Stimulated activated CD8-positive, alpha-beta memory T cell treated with anti-CD3 and anti-CD28 coated beads, Interleukin-4, amount 100 ng/mL, for 24 hours (primary cell): ENCODE measurements around the gene CTAG1B.
"Not testable (repeated sequence)": the region's sequence is repeated elsewhere in the genome, so short reads cannot be mapped to it uniquely, and the experiment has no call there.

Source experiments
- DNase-seq: peaks from one replicate; pipeline ENCODE4 v3.0.0-alpha.2; 2020; ENCODE audit warnings: low read depth

CTAG1B gene

DNA sequence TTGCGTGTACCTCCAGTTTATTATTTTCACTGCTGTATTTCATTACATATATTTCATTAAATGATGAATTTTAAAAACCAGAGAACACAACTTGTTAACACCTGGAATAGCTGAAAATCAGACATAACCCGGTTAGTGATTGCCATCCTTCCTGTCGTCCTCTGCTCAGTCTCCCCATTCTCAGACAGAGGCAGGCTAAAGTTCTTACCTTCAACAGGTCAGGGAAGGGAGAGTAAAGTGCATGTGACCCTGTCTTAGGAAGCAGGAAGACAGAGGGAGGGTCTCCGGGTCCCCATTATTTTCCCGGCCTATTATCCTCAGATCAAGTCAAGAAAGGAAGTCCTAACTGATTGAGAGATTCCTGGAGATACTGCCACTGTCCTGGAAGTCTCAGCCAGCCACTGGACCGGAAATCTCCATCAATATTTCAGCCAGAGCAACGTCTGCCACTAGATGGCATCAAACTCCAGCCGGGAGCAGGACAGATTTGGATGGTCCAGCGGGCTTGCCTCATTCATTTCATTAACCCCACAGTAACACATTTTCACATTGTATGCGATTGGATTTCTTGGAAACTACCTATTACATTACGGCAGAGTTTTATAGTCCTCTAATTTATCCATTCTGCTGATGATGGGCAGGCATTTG, 1.8 kb upstream of the CTAG1B start:
- DNase-seq, result not testable (repeated sequence)

DNA sequence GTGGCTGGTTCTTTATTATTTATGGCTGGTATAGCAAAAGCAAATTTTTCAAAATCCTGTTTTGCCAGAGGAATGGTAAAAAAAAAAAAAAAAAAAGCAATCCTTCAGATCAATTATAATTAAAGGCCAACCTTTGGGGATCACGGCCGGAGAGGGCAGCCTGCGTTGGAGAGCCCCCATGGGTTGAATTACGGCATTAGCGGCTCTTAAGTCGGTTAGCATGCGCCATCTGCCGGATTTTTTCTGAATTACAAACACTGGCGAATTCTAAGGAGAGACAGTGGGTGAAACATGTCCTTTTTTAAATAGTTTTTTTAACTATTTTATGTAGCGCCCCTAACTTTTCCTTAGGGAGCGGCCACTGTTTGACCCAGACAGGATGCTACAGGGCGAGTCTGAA, 5.5 kb downstream of the CTAG1B start:
- not testable (repeated sequence) for DNase-seq

DNA sequence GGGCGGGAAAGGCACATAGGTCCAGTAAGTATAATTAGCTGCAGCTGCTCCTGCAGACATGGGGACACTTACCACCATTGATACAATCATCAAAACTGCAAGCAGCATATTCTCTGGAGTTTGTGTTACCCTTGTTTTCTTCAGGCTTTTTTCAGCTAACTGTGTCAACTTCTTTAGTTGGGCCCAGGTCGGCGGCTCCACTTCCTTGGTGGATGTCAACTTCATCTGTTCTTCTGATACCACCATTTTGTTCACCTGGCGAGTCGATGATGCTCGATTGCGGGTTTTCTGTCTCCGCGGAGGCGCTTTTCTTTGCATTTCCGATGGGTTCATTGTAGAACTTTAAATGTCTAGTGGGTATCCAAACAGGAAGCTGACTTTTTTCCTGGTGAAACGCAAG, 7.9 kb downstream of the CTAG1B start:
- DNase-seq, result not testable (repeated sequence)

DNA sequence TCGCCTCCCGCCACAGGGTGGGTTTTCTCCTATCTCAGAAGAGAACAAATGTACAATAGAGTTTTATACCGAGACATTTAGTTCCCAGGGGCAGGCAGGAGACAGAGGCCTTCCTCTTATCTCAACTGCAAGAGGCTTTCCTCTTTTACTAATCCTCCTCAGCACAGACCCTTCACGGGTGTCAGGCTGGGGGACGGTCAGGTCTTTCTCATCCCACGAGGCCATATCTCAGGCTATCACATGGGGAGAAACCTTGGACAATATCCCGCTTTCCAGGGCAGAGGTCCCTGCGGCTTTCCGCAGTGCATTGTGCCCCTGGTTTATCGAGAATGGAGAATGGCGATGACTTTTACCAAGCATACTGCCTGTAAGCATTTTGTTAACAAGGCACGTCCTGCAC, 10.3 kb downstream of the CTAG1B start:
- not testable (repeated sequence) for DNase-seq

DNA sequence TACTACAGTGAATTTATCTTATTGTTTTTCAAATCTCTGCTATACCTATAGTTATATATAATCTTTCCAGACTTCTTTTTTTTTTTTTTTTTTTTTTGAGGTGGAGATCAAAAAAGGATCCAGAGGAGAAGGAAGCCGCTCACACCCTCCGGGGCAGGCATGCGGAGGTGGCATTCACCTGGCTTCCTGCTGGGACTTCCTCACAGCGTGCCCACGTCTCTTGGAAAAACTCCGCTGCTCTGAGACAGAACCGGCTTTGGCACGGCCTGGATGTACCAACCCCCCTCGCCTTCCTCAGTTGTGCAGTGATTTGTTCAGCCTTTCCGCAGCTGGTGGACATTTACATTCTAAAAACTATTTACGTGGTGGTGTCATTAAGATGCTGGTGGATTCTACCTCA, 11.1 kb downstream of the CTAG1B start:
- DNase-seq, result not testable (repeated sequence)

DNA sequence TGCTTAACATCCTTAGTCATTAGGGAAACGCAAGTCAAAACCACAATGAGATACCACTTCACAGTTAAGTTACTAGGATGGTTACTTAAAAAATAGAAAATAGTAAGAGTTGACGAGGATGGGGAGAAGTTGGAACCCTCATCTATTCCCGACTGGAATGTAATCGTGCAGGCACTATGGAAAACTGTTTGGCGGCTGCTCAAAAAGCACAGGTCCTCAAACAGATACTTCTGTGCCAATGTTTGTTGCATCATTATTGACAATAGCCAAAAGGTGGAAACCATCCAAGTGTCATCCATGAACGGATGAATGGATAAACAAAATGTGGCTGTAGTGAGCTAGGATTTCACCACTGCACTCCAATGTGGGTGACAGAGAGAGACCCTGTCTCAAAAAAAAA, 11.7 kb downstream of the CTAG1B start:
- no peak for DNase-seq

DNA sequence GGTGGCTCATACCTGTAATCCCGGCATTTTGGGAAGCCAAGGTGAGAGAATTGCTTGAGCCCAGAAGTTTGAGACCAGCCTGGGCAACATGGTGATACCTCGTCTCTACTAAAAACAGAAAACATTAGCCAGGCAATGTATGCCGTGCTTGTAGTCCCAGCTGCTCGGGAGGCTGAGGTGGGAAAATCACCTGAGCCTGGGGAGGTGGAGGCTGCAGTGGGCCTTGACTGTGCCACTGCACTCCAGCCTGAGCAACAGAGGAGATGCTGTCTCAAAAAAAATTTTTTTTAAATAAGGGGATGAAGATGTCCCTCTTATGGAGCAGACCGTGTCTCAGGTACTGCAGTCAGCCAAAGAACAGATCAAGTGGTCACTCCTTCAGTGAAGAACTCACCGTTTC, 13.5 kb downstream of the CTAG1B start:
- no peak for DNase-seq

DNA sequence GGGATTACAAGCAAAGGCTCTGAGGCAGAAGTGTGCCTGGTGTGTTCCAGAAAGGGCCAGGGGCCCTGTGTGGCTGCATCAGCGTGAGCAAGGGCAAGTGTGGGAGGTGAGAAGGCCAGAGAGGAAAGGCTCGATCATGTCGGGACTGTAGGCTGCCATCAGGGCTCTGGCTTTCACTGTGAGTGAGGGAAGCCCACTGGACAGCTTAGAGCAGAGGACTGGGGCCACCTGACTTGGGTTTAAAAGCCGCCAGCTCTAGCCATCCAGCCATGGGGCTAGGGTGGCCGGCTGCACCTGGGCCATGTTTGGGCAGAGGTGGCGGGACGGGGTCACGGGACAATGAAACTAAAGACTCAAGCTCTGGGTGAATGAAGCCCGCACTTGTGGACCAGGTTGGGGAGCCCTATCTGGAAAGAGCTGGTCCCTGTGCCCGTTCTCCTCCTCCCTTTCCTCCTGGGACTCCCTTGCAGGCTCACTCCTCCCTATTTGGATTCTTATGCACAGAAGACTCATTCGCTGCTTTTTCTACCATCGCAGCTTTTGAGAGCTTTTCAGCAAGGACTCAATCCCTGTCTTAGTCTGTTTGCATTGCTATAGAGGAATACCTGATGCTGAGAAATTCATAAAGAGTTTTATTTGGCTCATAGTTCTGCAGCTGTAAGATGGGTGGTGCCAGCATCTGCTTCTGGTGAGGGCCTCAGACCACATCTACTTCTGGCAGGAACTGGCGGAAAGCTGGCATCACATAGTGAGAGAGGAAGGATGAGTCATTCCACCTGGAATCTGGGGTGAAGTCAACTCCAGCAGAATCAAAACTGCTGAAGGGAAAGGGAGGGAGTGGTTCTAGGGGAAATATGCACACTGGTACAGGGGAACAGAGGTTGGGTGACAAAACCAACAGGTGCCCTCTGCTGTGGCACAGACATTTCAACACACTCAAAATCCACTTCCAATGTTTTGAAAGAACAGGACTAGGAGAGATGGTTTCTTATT, 15.3 kb downstream of the CTAG1B start:
- DNase-seq, result no peak

DNA sequence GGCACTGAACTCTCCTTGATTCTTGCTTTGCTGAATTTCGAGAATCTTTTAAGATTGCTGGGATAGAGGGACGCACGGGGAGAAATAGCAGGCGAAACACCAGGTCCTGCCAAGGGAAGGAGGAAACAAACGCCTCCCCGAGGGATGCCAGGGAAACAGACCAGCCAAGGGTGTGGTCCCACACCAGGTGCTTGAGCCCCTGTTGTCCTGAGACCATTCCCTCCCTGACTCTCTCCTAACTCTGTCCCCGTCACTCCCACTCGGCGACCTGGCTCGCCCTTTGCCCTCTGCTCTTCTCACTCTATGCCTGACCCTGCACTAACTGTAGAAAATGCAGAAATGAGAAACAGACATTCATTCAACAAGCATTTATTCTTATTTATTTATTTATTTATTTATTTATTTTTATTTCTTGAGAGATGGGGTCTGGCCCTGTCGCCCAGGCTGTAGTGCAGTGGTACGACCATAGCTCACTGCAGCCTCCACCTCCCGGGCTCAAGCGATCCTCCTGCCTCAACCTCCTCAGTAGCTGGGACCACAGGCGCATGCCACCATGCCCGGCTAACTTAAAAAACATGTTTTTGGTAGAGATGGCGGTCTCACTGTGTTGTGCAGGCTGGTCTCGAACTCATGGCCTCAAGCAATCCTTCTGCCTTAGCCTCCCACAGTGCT, 16.2 kb downstream of the CTAG1B start:
- DNase-seq, result no peak

DNA sequence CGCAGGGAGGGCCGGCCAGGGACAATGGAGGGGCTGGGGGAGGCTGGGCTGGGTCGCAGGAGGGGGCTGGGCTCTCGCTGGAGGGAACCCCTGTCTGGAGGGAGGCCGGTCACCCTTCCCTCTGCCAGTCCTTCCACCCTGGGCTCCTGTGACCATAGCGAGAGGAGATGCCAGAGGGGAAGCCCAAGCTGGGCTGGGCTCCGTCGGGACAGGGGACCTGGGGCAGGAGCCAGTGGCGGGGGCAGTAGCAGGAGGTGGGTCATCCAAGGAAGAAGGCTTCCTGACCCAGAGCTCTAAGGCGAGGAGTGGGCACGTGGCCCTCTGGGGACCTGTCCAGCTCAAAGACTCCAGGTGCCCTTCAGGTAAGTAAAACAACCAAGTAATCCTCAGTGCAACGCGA, 16.9 kb downstream of the CTAG1B start:
- DNase-seq, result no peak

DNA sequence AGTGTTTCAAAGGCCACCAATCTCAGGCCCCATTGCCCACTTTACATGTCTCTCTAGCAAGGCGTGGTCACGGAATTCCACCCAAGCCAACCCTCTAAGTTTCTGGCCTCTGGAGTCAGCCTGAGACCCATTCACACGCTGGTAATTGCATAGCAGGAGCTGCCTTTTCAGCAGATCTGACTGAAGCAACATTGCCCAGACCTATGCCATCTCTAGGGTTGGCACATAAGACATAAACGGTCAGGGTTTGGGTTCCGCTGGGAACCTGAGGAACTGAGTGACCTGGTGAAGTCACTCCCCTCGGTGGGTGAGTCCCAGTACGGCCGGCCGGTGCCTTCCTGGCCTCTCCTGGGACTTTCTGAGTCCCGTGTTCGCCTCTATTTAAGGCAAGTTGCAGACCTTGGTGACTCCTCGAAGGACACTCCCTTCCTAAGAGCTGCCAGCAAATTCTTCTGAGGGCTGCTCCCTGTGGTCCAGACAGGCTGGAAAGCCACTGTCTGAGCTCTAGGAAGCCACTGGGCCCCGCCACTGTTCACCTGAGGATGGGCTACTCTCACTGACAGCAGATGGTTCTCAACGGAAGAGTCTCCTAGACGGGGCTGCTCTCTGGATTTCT, 18.2 kb downstream of the CTAG1B start:
- DNase-seq, result no peak

DNA sequence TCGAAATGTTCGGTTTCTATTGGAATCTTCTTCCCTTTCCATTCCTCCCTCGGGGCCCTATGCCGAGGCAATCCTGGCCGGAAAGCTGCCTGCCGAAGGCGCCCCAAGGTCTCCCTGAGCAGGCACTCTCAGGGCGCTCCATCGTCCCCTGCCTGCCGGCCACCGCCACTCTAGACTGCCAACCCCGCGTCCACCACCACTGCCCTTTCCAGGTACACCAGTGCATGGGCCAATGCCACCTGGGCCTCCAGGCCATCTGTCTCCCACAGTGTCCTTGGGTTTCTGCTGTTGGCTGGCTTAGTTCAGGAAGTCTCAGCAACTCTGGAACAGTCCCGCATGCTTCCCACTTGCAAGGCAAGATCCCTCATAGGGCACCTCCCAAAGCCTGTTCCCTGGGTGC, 19.6 kb downstream of the CTAG1B start:
- DNase-seq, result no peak

DNA sequence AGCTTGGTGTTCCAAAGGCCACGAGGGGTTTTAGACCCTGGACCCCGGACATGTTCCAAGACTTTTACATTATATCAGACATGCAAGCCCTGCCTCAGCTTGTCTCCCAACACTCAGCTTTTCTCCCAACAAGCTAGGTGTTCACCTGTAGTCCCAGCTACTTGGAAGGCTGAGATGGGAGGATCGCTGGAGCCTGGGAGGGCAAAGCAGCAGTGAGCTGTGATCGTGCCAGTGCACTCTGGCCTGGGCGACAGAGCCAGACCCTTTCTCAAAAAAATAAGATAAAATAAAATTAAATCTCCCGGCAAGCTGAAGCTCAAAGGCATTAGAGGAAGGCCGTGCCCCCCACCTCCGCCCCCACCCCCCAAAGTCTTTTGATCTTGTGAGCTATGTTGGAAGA, 20.4 kb downstream of the CTAG1B start:
- DNase-seq, result no peak

DNA sequence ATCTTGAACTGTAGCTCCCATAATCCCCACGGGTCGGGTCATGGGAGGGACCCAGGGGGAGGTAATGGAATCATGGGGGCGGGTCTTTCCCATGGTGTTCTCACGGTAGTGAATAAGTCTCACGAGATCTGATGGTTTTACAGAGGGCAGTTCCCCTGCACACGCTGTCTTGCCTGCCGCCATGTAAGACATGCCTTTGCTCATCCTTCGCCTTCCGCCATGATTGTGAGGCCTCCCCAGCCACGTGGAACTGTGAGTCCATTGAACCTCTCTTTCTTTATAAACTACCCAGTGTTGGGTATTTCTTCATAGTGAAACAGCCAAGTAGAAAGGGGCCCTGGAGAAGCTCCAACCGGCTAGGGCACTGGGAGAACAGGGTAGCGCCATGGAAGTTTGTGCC, 21.9 kb downstream of the CTAG1B start:
- DNase-seq, result no peak

DNA sequence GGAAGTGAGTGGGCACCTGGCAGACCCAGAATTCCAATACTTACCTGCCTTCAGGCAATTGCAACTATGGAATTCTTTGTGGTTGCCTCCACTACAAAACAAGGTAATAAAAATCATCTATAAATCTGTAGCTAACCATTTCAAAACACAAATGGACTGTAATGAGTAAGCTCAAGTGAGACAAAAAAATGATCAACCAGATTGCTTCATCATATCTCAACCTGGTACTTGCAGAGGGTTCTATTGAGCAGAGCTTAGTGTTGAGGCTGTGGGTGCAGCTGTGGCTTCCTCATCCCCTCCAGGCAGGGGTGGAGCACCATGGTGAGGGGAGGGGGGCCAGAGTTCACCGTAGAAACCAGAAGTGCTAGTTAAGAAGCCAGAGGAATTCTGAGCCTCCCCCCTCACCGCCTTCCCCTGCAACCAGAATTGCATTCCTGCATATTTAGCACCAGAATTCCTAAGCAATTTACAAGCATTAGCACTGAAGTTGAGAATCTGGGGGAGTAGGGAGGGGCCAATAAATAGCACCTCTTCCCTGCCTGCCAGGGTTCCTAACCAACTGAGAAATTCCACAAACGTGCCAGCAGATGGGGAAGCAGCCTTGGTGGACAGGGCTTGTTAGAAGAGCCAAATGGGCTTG, 22.7 kb downstream of the CTAG1B start:
- DNase-seq, result no peak

DNA sequence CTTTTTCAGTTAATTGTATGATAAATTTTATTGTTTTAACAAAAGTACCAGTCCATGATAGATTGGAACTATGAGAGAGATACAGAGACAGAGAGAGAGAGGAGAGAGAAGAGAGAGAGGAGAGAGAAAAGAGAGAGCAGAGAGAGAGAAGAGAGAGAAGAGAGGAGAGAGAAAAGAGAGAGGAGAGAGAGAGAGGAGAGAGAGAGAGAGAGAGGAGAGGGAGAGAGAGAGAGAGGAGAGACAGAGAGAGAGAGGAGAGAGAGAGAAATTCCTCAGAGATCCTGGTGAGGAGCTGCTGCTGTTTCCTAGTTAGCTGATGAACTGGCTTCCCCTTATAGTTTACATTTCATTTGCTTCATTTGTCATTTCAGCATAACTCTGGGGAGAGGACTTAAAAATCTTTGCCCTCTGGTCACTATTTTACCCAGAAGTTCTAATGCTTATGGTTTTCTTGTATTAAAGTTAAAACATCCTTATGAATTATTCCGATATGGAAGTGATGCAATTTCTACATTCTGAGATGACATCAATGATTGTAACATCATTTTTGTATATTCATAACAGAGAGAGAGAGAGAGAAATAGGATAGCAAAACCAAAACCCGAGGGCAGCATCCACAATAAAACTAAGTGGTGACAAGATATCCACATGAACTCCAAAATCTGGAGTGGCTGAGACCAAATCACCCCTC, 23.4 kb downstream of the CTAG1B start:
- DNase-seq, result no peak

DNA sequence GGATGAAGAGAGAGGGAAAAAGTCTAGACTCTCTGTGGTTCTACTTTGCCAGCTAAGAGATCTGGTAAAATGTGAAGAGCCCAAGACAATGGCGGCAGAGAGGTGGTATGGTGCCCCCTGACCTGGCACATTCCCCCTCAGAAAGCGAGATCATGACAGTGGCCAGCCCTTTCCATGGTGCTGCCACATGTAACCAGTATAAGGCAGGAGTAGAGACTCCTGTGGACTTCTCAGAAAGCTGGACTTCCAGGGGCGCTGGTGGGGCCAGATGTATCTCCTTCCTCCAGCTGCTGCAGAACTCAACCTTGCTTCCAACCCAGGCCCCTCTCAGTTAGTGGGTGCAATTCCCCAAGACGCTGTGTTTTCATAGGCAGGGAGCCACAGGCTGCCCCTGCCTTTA, 24.6 kb downstream of the CTAG1B start:
- DNase-seq, result no peak

DNA sequence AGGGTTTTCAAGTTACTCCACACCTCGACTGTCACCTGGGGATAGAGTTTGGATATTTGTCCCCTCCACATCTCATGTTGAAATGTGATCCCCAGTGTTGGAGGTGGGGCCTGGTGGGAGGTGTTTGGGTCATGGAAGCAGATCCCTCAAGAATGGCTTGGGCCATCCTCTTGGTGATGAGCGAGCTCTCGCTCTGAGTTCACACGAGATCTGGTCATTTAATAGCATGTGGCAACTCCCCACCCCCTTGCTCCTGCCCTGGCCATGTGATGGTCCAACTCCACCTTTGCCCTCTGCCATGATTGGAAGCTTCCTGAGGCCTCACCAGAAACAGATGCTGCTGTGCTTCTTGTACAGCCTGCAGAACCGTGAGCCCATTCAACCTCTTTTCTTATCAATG, 25.9 kb downstream of the CTAG1B start:
- no peak for DNase-seq

DNA sequence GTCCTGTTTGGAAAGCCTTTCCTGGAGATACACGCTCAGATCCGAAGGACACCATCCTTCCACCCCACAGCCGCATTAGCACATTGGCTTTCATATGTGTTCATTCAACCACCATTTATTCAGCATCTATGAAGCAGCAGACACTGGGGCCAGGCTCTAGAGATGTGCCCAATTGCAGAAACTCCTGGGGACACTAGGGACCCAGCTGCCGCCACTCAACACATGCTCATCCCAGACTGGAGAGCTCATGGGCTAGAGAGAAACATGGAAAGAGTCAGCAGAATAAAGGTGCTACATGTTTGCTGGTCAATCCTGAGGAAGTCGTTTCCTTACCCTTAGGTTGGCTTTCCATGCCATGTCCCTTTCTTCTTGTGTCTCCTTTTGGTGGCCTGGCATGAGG, 26.6 kb downstream of the CTAG1B start:
- DNase-seq, result no peak

DNA sequence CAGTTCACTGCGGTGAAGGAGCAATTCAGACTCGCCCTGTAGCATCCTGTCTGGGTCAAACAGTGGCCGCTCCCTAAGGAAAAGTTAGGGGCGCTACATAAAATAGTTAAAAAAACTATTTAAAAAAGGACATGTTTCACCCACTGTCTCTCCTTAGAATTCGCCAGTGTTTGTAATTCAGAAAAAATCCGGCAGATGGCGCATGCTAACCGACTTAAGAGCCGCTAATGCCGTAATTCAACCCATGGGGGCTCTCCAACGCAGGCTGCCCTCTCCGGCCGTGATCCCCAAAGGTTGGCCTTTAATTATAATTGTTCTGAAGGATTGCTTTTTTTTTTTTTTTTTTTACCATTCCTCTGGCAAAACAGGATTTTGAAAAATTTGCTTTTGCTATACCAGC, 28.7 kb downstream of the CTAG1B start:
- DNase-seq, result not testable (repeated sequence)

DNA sequence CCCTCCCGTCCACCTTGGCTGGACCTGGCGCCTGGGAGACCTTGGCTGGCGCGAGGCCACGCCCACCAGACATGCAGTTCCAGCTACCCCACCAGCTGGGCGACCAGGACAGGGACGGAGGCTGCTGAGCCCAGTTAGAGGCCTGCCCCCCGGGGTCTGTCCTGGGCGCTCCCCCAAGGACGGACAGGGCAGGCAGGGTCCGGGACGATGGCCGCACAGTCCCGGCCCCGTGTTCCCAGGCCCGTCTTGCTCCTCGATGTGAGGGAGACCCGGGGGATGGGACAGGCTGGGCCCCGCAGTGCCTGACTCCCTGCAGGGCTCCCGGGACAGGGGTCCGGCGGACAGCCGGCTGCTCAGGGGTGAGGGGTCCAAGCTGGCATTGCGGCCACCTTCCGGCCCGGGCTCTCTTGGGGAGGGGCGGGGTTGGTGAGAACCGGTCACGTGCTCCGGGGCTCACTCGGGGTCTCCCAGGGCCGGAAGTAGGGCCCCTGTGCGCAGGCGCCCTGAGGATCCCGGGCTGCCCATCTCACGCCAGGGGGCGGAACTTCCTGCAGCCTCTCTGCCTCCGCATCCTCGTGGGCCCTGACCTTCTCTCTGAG, 34.4 kb downstream of the CTAG1B start, which contains the start of gene CTAG1A:
TSS of gene CTAG1A (plus strand) at position 549 of the 599 bp plus-strand sequence. CDS start 74 bp downstream, outside the sequence.
- not testable (repeated sequence) for DNase-seq
